Dermis blood vessel endothelial cell (primary cell): Measurements from ENCODE around the gene DMKN. TPM values are rescaled to one million over a fixed set of nuclear protein-coding genes. Genes with fewer than 3 reads are reported as not detected.
A peak's percentile ranks its signal among the peaks of the same experiment; 100 is the strongest.
"Not testable (repeated sequence)": the region's sequence is repeated elsewhere in the genome, so short reads cannot be mapped to it uniquely, and the experiment has no call there.

Experiments
- DNase-seq: peaks from one replicate; pipeline ENCODE4 v3.0.0; 2010
- total RNA-seq: library from RNA; depleted of rRNA; stranded (reverse); fragments of >200 nt; gene quantifications from 2 replicates; pipeline ENCODE4 v1.2.3, GENCODE V29; 2014

The DMKN gene
- total RNA-seq, 1 donor from 2014 or later = 0.34 TPM

DNA sequence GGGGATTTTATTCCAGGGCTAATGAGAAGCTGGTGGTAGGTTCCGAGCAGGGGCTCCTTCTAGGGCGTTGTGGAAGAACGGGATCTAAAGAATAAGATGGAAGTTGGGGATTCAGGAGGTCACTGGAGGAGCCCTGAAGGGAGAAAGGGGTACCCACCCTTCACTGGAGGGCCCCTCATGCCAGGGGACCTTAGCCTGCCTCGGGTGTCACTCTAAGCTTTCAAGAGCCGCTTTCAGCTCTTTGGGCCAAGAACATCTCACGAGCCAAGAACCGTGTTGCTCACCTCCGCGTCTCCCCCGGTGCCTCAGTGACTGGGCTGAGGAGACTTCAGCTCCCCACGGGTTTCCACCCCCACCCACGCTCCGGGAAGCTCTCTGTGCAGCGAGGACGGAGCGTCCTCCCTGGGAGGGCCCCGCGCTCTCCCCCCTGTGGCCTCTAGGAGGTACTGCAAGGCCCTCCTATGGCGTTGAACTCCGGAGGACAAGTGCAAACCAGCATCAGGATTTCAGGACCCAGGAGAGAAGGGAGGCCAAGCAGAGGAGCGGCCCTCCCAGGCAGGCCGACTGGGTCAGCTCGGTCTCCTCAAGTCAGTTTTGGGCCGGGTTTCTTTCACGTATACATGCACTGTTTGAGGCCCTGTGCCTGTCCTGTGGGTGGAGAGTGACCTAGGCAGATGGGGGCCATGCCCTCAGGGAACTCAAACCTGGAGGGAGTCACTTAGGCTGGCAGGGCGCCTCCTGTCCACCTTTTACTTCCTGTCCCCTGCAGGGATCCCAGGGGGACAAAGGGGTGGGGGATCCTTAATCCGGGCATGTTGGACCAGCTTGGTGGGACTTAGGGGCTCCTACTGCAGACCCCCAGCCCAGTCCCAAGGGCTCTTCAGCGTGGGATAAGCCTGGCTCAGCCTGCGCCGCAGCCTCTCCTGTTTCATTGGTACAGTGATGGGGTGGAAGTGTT is 18.1 kb downstream of the DMKN start:
- DNase-seq = peak; percentile 74

DNA sequence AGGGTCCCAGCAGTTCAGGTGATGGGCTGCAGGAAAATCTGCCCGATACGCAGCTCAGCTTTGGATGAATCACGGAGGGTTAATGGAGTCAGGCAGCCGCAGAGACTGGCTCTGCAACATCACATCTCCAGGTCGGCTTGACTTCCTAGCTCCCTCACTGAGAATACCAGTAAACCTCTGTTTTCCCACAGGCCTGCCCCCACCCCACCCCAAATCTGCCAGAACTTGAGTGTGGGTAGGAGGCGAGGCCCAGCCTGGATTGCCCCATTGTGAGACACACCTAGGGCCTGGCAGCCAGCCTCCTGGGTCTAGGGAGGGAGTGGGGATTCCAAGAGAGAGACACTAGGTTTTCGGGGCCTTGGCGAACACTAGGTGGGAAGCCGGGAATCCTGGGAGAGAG is 19.5 kb downstream of the DMKN start:
- DNase-seq = no peak

DNA sequence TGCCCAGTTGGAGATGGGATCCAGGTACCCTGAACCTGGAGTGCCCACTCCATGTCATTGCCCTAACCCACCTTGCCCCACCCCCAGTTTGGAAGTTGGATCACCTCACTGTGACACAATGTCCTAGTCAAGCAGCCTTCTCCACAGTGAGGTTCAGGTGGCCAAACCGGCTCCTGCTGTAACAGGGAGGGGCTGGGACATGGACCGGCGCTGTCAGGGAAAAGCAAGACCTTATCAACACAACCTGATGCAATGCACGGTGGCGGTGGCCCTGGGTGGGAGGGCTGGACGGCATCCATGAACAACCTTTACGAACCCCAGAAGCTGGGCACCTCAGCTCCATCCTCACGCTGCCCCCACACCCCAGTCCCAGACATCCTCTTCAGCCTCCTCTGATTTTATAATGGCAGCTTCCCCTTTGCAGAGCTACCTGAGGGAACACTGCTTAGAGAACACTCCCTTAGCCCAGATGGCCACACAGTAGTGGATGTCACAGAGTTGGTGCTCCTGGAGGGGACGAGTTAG is 21.6 kb downstream of the DMKN start:
- no peak for DNase-seq

DNA sequence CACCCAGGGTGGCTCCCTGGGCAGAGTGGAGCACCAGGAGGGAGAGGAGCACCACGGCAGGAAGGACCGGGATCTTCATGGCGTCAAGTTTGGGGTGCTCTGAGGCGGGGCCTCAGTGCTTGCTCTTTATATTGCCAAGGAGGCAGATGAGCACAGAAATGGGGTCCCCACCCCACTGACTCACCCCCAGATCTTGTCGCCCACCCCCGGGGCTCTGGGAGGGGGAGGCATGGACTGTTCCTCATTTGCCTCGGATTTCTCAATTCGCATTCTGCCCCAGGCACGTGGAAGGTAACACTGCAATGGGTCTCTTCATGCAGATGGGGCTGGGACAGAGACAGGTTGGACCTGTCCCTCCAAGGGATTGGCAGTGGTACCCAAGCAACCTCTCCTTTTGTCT is 23.1 kb downstream of the DMKN start, which contains the start of gene KRTDAP:
KRTDAP (minus strand) TSS at position 101 of the 400 bp plus-strand sequence; CDS start at position 79, 22 bp downstream.
- DNase-seq = no peak

DNA sequence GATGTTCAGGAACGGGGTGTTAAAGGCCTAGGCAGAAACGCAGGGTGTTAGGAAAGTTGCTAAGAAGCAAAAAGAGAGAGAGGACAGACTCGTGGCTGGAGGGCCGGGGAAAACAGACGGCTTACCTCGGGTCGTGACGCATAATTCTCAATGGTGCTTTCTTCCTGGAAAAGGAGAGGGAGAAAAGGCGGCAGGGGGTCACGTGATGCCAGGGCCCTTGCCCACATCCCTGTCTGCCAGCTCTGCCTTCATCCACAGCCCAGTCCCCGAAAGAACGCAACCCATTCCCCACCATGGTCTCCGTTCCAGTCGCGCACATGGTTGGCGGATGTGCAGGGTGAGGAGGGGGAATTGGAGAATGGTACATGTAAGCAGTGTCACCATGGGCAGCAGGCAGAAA is 24.8 kb downstream of the DMKN start:
- DNase-seq = no peak

DNA sequence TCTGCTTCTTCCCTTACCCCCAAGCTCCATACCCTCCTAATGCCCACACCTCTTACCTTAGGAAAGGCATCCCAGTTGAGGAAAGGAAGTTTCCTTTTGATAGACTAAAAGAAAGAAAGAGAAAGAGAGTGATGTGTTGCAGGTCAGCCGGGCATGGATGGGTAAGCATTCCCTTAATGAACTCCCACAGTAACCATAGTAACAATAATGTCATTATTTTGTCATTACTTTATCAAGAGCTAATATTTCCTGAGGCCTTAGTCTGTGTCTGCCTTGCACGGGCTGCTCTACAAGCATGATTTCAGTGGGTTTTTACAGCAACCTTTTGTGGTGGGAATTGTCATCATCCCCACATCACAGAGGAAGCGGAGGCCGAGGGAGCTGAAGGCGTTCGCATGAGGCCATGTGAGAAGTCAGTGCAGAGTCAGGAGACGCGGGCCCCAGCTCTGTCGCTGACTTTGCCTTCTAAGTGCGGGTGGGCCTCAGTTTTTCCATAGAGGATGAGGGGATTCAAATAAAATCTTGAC is 25.7 kb downstream of the DMKN start:
- DNase-seq = no peak

DNA sequence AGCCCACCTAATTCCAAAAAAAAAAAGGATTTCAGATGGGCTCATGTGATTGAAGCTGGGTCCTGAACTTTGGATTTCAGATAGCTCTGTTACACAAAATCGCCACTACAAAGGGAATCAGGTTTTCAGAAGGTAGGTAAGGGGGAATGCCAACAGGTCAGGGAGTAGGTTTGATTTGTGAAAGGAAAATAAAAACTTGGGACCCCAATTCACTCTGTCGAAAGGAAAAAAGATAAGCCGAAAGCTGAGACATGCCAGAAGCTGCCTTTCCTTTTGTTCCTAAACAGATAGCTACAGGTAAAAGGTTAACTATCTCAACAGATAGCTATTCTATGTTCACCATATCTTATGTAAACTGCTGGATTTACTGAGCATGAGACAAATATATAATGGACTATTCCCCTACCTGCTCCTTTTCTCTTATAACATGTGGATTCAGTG is 27.2 kb downstream of the DMKN start:
- no peak for DNase-seq

DNA sequence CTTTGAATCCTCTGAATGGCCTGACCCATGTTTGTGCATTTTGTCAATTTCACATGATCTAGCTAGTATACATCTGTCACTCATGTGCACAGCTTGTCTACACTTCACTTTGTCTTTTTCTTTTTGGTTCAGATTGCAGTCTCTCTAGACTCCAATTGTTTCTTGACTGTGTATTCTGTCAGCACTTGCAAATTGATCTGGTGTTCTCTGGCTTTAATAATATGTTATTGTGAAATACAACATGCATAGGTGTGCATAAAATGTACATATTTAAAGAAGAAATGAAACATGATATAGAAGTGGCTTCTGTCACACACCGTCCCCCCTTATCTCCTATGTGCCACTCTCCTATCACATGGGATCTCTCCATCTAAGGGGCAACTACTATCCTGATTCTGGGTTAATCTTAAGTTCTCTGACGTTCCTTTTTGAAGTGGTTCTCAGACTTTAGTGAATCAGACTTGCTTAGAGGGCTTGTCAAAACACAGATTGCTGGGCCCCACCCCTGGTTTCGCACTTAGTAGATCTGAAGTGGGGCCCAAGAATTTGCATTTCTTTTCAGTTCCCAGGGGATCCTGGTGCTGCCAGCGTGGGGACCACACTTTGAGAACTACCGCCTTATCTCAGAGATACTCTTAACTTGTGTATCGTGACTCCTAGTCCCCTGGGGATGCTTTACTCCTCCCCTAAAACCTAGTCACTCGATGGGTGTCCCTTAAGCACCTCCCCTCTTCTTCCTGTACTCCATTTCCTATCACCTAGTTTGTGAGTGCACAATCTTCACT is 29.0 kb downstream of the DMKN start:
- no peak for DNase-seq

DNA sequence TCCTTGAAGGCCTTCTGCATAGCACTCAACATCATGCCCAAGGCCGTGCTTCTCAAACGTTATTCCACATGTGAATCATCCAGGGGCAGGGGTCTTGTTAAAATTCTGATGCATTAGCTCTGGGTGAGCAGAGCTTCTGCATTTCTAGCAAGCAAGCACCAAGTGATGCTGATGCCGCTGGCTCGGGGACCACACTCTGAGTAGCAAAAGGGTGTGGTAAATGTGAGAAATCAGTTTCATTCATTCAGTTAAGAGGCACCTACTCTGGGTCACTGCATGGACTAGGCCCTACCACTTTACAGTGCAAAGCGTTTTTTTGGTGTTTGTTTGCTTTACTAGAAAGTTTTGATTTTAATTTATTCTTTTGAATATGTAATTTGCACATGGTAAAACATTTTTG is 30.4 kb downstream of the DMKN start:
- DNase-seq = no peak

DNA sequence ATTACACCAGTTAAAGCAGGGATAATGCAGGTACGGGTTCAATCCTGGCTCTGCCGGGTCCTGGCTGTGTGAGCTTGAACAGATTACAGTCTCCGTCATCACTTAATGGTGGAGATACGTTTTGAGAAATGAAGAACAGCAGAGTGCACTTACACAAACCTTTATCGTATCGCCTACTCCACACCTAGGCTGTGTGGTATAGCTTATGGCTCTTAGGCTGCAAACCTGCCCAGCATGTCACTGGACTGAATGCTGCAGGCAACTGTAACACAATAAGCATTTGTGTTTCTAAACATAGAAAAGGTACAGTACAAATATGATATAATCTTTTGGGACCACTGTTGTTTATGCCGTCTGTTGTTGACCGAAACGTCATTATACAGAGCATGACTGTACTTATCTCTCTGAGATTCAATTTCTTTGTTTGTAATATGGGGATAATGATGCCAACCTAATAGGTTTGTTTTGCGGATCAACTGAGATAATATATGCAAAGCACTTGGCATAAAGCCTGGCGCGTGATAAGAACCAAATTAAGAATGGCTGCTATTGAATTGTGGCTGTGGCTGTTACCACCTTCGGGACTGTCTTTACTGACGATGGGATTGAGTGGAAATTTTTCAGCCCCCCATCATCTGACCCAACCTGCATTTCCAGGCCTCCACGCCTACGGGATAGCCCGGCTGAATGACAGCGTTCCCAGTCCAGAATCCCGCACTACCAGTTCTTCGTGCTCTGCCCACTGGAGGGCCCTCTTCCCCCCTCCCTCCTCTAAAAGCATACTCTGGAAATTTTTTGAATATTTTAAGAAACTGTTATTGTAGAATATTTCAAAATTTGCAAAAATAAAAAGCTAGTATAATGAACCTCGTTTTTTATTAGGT is 34.4 kb downstream of the DMKN start:
- no peak for DNase-seq

DNA sequence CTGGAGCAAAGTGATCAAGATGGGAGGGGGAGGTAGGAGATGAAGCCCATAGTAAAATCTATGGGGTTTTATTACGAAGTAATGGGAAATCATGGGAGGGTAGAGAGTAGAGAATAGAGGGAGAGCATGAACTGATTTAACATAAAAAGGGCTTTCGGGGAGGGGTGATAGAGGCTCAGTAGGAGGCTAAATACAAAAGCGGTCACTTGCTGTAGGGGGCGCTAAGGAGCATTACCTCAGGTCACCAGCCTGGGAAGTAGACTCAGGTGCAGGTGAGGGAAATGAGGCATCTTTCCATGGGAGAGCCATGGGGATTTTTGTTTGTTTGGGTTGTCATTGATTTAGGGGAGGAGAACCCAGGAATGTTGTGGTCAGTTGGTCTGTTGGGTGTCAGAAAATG is 37.3 kb downstream of the DMKN start:
- DNase-seq = no peak

DNA sequence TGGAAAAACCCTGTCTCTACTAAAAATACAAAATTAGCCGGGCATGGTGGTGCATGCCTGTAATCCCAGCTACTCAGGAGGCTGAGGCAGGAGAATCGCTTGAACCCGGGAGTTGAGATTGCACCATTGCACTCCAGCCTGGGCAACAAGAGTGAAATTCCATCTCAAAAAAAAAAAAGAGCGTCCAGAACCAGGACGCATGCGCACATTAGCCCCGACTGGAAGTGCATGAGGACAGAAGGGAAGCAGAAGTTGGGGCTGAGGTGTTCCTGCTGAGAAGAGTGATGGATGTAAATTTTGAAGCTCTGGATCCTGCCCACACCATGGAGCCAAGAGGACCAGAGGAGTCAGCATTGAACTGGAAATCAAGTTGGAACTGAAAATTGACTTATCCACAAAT is 38.9 kb downstream of the DMKN start:
- DNase-seq = not testable (repeated sequence)

DNA sequence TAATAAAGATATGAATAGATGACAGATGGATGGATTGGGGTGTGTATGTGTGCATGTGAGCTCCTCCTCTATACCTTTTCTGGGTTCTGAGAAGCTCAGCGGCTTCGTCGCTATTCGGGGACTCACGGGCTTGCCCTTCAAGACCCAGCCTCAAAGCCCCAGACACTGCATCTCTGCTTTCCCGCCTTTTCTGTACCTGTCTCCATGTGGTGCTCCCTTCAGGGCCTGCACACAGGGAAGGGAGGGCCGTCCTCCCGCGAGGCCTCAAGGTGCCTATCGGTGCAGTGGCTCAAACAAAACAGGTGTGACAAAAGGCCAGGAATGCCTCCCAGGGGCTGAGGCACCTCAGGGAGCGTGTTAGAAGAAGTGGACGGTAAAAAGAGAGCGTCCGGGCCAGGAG is 39.3 kb downstream of the DMKN start:
- DNase-seq = no peak

DNA sequence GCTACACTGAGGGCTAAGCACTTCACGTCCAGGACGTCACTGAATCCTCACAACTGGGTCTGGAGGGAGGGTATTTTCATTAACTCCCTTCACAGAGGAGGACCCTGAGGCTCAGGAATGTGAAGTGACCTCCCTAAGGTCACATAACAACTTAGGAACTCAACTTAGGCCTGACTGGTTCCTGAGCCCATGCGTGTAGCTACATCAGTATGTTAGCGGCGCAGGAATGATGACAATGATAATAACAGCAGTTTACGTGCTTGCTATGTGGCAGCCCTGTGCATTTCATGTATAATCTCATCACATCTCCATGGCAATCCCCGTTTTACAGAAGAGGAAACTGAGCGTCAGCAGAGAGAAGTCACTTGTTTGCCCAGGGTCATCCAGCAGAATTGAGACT is 41.5 kb downstream of the DMKN start:
- DNase-seq = no peak

DNA sequence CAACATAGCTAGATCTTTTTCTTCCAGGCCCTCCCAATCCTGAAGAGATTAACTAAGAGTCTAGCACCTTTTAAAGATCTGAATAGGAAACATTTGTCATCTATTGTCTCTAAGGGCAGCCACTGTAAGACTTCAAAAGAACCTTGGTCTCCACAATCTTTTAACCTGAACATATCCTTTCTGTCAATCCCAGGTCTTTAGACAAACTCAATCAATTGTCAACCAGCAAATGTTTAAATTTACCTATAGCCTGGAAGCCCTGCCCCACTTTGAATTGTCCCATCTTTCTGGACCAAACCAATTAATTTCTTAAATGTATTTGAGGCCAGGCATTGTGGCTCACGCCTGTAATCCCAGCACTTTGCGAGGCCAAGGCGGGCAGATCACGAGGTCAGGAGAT is 42.4 kb downstream of the DMKN start:
- DNase-seq = not testable (repeated sequence)

DNA sequence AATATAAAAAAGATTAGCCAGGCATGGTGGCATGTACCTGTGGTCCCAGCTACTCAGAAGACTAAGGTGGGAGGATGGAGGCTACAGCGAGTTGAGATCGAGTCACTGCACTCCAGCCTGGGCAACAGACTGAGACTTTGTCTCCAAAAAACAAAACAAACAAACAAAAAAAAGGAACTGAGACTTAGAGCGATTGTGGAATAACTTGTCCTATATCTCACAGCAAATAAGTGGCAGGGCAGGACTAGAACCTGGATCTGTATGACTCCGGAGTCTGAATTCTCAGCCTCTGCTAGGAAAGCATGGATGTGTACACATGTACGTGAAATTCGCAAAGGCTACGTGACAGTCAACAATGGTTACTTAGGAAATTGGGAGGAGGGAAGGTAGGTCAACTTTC is 43.3 kb downstream of the DMKN start:
- no peak for DNase-seq

DNA sequence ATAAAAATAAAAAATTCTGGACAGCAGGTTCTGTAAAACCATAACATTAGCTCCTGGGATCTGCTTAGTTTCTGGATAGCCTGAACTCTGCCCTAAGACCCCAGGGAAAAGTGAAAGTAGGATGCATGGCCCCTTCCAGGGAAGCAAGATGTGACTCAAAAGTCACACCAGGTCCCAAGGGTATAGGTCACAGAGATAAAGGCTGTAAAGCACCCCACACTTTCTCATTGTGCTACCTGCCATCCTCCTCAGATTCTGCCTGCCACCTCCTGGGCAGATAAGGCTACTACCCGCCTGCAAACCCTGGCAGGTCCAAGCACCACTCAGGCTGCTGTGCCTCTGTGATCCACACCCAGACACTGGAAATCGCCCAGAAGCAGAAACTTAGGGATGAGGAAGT is 44.8 kb downstream of the DMKN start:
- peak; percentile 65 for DNase-seq

DNA sequence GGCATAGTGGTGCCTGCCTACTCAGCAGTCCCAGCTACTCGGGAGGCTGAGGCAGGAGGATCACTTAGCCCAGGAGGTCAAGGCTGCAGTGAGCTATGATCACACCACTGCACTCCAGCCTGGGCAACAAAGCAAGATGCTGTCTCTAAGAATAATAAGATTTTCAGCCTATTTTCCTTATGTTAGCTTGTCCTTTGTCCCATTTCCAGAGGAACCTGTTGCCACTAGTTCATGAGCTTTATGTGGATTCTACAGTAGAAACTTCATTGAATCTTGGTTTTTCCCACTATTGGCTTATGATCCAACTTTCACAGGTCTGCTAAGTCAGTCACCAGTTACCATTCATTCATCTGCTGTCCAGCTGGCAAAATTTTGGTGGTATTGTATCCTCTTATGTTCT is 47.2 kb downstream of the DMKN start:
- no peak for DNase-seq

DNA sequence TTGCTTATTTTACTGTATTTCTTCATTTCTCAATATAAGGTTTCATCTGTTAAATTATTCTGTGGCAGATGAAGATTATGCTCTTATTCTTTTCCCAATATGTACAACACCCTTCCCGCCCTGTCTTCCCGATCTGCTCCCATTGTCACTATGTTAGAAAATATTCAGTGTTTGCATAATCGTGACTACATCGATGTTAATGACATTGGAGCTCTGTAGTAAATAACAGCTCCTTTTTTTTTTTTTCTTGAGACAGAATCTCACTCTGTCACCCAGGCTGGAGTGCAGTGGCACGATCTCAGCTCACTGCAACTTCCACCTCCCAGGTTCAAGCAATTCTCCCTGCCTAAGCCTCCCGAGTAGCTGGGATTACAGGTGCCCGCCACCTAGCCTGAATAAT is 50.5 kb downstream of the DMKN start:
- DNase-seq = not testable (repeated sequence)

DNA sequence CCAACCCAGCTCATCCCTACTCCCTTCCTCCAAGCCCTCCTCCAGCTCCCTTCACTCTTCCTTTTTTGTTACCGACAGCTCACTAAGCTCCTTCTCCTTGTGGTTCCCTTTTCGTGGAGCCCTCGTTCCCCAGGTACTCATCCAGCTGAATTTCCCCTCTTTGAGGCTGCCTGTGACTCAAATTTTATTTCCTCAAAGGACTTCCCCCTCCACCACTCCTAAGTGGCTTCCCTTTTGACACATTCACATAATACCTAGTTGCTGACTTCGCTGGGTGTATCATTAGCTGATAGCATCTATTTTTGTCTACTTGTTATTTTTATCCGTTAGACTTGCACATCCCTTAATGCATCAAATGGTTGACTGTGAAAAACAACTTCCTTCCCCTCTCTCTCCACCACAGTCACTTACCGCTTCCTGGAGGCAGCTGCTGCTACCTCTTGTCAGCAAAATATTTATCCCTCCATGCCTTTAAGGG is 50.9 kb downstream of the DMKN start:
- no peak for DNase-seq

DNA sequence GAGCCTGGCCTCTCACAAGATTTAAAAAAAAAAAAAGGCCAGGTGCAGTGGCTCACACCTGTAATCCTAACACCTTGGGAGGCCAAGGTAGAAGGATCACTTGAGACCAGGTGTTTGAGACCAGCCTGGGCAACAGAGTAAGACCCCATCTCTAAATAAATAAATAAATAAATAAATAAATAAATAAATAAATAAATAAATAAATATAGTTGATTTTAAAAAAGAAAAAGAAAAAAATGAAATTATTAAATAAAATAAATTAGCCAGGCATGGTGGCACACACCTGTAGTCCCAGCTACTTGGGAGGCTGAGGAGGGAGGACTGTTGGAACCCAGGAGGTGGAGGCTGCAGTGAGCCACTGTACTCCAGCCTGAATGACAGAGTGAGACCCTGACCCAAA is 51.7 kb downstream of the DMKN start:
- not testable (repeated sequence) for DNase-seq

DNA sequence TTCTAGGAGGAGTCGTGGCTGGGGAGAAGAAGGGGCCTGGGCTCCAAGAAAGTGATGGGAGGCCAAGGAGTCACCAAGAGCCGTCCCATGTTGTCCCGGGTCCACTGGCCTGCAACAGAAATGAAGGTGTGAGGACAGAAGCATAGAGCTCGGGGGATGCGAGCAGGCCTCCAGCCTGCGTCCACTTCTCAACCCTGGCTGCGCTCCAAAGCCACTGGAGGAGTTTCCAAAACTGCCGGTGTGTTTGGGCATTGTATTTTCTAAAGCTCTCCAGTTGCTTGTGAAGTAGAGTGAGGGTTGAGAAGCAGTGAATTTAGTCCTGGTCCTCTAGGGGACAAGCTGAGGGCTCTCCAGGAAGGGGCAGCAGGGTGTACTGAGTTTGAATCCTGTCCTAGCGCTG is 52.4 kb downstream of the DMKN start:
- DNase-seq = no peak
